H1 (cell line): ENCODE data around the gene TMEM253. TPM values are rescaled to one million over a fixed set of nuclear protein-coding genes. Genes with fewer than 3 reads are reported as not detected.
A peak's percentile ranks its signal among the peaks of the same experiment; 100 is the strongest.

ENCODE experiments used
- CHD1 ChIP-seq: IDR thresholded peaks from 2 replicates; pipeline ENCODE4 v1.6.1; 2012; ENCODE audit warnings: low read depth, low read length, improper control_type of control experiment
- MAFK ChIP-seq: IDR thresholded peaks from 2 replicates; pipeline ENCODE4 v1.6.1; 2012; ENCODE audit warnings: low read depth, mild to moderate bottlenecking, improper control_type of control experiment, low read length
- POLR2A ChIP-seq, 2 experiments: IDR thresholded peaks; 1 replicate in 1 of 2; 2 replicates in 1 of 2; pipeline ENCODE4 v1.6.1; 2011; ENCODE audit warnings: low read depth in 2 of 2, low read length in 2 of 2, mild to moderate bottlenecking in 2 of 2; ENCODE audit errors: control extremely low read depth in 1 of 2
- POU5F1 ChIP-seq: IDR thresholded peaks from 2 replicates; pipeline ENCODE4 v1.6.1; 2011; ENCODE audit warnings: low read depth, mild to moderate bottlenecking, low read length, moderate library complexity
- RAD21 ChIP-seq, 2 experiments: IDR thresholded peaks in 1 of 2; conservative IDR thresholded peaks in 1 of 2; 2 replicates each; pipeline ENCODE4 v1.6.1; 2011; ENCODE audit warnings: low read depth in 2 of 2, low read length in 2 of 2, improper control_type of control experiment in 1 of 2, inconsistent platforms in 1 of 2, mild to moderate bottlenecking in 1 of 2, moderate library complexity in 1 of 2
- RBBP5 ChIP-seq: IDR thresholded peaks from 2 replicates; pipeline ENCODE4 v1.7.1; 2012; ENCODE audit warnings: low read depth, mild to moderate bottlenecking, inconsistent platforms, low read length, moderate library complexity, borderline replicate concordance
- SP4 ChIP-seq: IDR thresholded peaks from 2 replicates; pipeline ENCODE4 v1.6.1; 2012; ENCODE audit warnings: low read length, inconsistent platforms
- SUZ12 ChIP-seq: fragments of 200-600 bp; sonication (generic); IDR thresholded peaks from 2 replicates; pipeline ENCODE4 v1.6.1; 2012; ENCODE audit warnings: mild to moderate bottlenecking, inconsistent platforms, low read length, moderate library complexity, mixed read lengths
- TAF7 ChIP-seq: optimal IDR thresholded peaks from 2 replicates; pipeline ENCODE3; 2011; ENCODE audit warnings: low read depth, mild to moderate bottlenecking, inconsistent platforms, low read length, moderate library complexity, borderline replicate concordance
- polyA plus RNA-seq, 7 experiments: library from polyadenylated mRNA; depleted of rRNA in 3 of 7; stranded (reverse) in 5 of 7; unstranded in 2 of 7; fragments of >200 nt in 5 of 7; fragments of 200-250 nt in 2 of 7; gene quantifications; 1 replicate in 5 of 7; 2 replicates in 1 of 7; 4 replicates in 1 of 7; pipeline versions ENCODE4 v1.2.1 to v1.2.3, GENCODE V29; 2011 to 2013; ENCODE audit warnings: missing spikeins in 2 of 7, mixed read lengths in 2 of 7
- total RNA-seq: library from RNA; stranded (reverse); fragmentation: NEBNext Ultra II Directional; extraction: Animal tissue kit (Norgen Biotek cat#: 25700); gene quantifications from 2 replicates; pipeline ENCODE4 v1.2.1, GENCODE V29; 2021
- TF ChIP-seq, protein P1 (sequence below): IDR thresholded peaks from 2 replicates; pipeline ENCODE4 v1.6.1; 2012; ENCODE audit warnings: inconsistent platforms

Gene TMEM253
- total and polyA plus RNA-seq, 2 of the 8 experiments (the other 6 are each of a cell fraction or from before 2014, with no cell fraction given), result 1.9 to 2.2 TPM

- TF ChIP-seq POU5F1 (no peak), TAF7 (peak; percentile 20), RAD21 (IDR thresholded peaks at IDR 0.05 in 1 of 2, conservative IDR thresholded peaks at IDR 0.05 in 1 of 2; ENCODE audit: low read depth in 2 of 2, low read length in 2 of 2) (peak; percentile 79 to 86), CHD1 (no peak), SP4 (no peak), SUZ12 (no peak), POLR2A (IDR thresholded peaks at IDR 0.05; ENCODE audit: control extremely low read depth in 1 of 2, low read depth in 2 of 2, low read length in 2 of 2) (0 out of 3 replicates have a peak, but pooled peaks of 1 of the 2 experiments have one; percentile 25), RBBP5 (no peak), MAFK (no peak)
- TF ChIP-seq, protein P1, sequence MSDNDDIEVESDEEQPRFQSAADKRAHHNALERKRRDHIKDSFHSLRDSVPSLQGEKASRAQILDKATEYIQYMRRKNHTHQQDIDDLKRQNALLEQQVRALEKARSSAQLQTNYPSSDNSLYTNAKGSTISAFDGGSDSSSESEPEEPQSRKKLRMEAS, result no peak
Observed at GRCh38 chr14:21106498-21107282, 5.8 kb downstream of the TMEM253 start (continued).
